HG03460 (cell line): ENCODE data around the gene SANBR.

ENCODE experiments used
- ATAC-seq: cut with Tn5 transposase; IDR thresholded peaks from one replicate; pipeline ENCODE4 v1.9.1; 2021; ENCODE audit not compliant: unreplicated experiment

Gene SANBR

GRCh38 chr2:61089797-61090196 is 24.1 kb downstream of the SANBR start:
- no peak for ATAC-seq

- ATAC-seq = no peak
Observed at GRCh38 chr2:61090386-61090921, 24.8 kb downstream of the SANBR start.

GRCh38 chr2:61091485-61091884 is 25.8 kb downstream of the SANBR start:
- ATAC-seq = no peak

GRCh38 chr2:61096438-61096837 is 30.8 kb downstream of the SANBR start:
- ATAC-seq = no peak

- ATAC-seq = no peak
Observed at GRCh38 chr2:61100801-61101200, 35.1 kb downstream of the SANBR start.

- no peak for ATAC-seq
Observed at GRCh38 chr2:61109291-61109690, 43.6 kb downstream of the SANBR start.

GRCh38 chr2:61111708-61112107 is 46.0 kb downstream of the SANBR start:
- no peak for ATAC-seq

- ATAC-seq = no peak
Observed at GRCh38 chr2:61114147-61114546, 48.5 kb downstream of the SANBR start.
